GM18909 (cell line): Measurements from ENCODE around the gene REPS1.
A peak's percentile ranks its signal among the peaks of the same experiment; 100 is the strongest.
"Not testable (repeated sequence)": the region's sequence is repeated elsewhere in the genome, so short reads cannot be mapped to it uniquely, and the experiment has no call there.

Experiments
- ATAC-seq: cut with Tn5 transposase; IDR thresholded peaks from one replicate; pipeline ENCODE4 v1.9.1; 2021; ENCODE audit warnings: mild to moderate bottlenecking; ENCODE audit not compliant: unreplicated experiment, poor library complexity

REPS1 gene

DNA sequence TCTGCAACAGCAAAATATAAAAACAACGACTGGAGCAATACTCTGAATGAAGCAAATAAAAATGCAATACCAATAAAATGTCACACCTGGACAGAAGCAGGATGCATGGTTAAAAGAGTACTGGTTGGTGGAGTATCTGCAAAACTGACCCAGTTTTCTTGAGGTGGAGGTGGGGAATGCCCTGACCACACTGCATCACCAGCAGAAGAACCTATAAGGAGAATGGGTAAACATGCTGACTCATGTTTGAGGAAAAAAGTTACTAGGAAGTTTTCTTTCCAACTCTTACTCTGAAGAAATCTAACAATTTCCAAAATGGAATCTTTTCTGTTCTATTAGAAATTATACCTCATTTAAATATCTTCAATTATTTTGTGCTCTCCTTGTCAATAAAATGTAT lies 43.6 kb downstream of the REPS1 start:
- peak; percentile 59 for ATAC-seq

DNA sequence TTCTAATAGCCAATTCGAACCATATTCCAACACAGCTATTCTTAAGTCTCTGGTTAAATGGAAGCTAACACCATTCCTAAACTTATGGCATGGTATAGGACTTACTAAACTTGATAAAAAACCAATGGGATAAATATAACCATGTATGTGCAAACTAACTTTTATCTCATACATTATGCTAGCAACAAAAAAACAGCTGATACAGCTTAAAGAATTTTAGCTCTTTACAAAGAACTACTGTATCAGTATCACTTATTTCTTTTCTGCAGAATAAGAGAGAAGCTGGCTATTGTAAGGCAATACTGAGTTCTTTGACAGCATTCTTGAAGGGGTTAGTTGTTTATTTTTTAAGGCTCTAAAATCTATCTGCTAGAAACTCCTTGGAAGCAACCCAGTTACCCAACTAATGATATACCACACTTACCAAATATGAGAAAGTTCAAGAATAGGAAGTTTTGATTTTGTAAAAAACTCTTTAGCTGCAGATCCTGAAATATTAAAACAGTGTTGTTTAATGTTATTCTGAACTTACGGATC lies 44.9 kb downstream of the REPS1 start:
- no peak for ATAC-seq

DNA sequence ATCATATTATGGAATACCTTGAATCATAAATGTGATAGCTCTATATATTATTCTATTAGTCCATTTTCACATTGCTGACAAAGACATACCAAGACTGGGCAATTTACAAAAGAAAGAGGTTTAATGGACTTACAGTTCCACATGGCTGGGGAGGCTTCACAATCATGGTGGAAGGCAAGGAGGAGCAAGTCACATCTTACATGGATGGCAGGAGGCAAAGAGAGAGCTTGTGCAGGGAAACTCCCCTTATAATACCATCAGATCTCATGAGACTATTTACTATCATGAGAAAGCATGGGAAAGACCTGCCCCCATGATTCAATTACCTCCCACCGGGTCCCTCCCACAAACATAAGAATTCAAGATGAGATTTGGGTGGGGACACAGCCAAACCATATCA lies 51.2 kb downstream of the REPS1 start:
- not testable (repeated sequence) for ATAC-seq

DNA sequence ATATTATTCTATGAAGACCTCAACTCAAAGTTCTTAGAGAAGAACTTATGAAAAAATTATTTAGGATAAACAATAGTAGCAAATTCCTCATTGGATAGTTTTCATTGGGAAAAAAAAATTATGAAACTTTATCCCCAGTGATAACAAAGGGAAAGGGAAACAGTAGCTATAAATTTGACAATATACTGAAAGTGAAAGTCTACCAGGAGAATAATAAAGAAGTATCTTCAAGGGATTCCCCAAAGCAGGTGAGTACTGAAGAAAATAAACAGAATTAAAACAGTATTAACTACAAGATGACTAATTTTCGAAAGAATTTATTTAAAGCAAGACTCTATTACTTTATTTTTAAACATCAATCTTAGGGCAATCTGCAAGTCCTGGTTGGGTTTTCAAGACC lies 56.4 kb downstream of the REPS1 start:
- ATAC-seq: no peak

DNA sequence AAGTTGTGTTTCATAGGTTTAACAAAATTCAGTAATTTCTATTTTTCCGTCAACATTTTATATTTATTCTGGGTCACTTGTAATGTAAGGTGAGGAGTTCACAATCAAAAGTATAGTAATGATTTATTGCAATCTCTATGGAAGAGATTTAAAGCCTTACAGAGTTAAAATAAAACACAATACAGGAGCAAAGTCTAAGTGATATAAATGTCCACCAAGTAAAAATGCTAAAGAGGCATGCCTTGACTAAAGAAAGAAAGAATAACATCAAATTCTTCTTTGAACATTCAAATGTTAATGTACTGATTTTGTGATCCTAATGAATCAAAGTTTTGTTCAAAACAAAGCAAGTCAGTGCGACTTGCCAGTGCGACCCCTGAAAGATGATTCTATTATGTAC lies 61.5 kb downstream of the REPS1 start:
- no peak for ATAC-seq

DNA sequence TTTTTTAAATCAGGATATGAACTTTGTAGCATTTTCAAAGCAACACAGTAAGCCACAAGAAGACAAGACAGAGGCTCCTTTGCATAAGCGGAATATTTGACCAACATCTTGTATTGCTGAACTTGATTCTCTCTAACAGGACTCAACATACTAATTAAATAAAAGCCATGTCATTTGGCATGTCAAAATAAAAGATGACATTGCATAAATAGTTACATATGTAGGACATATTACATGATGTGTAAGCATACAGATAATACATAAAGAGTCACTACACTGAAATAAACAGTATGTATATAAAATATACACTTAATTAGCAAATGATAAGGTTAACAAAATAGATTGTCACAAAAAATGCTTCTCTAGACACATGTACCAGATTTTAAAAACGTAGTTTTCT lies 62.2 kb downstream of the REPS1 start:
- no peak for ATAC-seq

DNA sequence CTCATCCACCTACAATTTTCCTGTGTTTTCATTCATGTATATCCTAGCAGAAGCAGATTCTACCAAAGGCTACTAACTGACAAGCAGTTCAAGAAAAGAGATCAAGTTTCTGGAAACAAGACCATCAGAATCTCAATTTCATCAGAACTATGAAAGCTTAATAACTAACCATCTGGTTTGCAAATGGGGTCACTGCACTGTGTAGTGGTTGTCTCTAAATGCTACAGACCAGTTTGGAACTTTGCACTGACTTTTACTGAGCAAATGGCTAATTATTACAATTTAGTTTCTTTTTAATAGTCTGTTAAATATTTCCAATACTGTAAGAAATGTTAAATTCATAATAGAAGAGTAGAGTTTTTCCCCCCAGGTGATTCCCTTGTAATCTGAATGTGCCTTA lies 64.5 kb downstream of the REPS1 start:
- peak; percentile 73 for ATAC-seq

DNA sequence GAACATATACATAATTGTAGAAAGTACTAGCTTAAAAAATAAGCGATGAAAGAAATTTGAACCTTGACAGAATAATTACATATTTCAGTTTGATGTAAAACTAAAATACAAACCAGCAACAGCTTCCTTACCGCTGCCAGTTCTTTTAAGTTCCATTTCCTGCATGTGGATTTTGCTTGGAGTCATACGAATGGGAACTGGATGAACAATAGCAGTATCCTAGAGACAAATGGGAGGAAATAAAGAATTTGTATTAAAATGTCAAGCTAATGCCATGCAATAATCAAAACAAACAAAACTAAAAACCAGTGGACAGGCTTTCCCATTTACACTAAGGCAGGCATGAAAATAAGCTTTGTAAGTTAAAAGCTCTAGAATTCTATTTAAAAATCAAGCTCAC lies 67.1 kb downstream of the REPS1 start:
- no peak for ATAC-seq

DNA sequence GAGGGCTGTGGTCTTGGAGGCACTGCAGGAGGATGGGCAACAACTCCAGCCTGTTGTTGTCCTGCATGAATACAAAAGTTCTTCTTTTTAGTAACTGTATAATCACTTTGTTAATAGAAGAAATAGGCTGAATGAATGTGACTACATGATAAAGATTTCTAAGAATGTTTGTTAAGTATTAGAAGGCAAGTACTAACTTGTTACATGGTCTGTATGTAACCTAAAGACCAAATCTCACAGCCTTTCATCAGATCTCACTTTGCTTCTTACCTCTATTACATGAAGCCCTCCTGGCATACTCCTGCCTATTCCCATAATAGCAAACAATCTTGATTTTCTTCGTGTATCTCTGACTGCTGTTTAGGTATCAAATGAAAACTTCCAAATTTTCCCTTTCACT lies 73.4 kb downstream of the REPS1 start:
- ATAC-seq: no peak

DNA sequence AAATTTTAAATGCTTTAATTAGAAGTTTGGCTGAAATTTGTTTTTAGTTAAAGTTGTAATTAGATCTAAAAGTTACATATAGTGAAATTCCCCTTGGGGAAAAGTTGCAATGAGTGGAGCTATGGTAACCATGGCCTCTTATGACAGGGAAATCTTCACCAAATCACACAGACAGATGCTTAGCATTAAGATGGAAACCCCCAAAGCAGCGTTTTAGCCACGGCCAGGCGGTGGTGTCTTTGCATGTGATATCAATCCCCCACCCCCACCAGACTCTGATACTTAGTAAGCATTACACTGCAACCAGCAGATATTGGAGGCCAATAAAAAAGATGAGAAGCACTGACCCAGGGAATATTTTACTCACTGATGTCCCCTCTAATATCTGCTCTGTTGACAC lies 75.7 kb downstream of the REPS1 start:
- no peak for ATAC-seq

DNA sequence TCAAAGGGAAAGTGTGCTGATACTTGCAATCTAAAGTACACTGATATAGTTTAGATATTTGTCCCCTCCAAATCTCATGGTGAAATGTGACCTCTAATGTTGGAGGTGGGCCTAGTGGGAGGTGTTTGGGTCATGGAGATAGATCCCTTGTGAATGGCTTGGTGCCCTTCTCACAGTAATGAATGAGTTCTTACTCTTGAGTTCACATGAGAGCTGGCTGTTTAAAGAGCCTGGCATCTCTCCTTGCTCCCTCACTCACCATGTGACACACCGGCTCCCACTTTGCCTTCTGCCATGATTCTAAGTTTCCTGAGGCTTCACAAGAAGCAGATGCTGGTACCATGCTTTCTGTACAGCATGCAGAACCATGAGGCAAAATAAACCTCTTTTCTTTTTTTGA lies 78.1 kb downstream of the REPS1 start:
- no peak for ATAC-seq

DNA sequence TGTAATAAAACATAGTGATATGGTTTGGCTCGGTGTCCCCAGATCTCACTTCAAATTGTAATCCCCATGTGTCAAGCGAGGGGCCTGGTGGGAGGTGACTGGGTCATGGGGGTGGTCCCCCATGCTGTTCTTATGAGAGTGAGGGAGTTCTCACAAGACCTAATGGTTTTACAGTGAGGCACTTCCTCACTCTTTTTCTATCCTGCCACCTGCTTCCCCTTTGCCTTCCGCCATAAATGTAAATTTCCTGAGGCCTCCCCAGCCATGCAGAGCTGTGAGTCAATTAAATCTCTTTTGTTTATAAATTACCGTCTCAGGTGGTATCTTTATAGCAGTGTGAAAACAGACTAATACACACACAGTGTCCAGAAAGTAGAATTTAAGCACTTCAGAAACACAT lies 78.5 kb downstream of the REPS1 start:
- no peak for ATAC-seq

DNA sequence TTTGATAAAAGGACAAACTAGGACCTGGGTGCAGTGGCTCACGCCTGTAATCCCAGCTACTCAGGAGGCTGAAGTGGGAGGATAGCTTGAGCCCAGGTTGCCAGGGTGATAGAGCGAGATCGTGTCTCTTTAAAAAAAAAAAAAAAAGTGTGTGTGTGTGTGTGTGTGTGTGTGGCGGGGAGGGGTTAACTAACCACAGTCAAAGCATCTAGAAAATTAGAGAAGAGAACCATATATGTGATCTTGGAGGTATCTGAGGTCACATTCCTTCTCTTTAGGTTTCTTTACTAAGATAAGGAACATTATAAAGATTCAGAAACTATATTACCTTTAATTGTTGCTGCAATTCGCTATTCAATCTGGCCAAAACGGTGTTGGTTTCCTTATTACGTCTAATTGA lies 80.9 kb downstream of the REPS1 start:
- no peak for ATAC-seq

DNA sequence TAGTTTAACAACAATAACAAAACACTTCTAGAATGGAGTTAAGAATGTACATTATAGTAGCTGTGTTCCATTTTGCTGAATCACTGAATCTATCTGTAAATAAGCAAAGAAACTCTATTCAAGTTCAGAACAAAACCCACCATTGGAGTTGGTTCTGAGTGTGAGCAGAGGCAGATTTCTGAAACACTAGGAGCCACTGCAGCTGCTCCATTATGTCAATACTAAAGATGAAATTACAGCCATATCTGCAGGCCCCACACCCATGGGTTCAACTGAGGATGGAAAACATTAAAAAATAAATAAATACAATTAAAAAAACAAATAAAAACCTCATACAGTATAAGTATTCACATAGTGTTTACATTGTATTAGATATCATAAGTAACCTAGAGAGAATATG lies 91.0 kb downstream of the REPS1 start:
- no peak for ATAC-seq

DNA sequence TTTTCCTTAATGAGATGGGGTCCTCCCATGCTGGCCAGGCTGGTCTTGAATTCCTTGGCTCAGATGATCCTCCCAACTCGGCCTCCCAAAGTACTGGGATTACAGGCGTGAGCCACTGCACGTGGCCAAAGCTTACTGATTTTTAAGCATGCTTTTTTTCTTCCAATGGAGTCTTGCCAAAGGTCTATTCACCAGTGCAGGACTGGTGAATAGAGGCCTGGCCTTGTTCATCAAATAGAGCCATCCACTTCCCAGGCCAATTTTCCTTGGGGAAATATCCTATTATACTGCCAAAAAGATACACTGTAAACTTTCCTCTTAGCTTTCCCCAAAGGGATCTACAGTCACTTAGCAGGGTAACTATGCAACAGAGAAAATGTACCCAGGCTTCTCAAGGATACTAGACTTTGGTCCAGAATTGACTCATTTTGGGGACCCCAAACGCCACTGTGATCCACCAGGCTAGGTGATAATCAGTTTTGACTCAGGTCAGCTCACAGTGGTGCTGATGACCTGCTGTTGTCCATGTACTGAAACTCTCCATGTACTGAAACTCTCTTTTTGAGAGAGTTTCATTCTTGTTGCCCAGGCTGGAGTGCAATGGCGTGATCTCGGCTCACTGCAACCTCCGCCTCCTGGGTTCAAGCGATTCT lies 91.8 kb downstream of the REPS1 start:
- ATAC-seq: no peak

DNA sequence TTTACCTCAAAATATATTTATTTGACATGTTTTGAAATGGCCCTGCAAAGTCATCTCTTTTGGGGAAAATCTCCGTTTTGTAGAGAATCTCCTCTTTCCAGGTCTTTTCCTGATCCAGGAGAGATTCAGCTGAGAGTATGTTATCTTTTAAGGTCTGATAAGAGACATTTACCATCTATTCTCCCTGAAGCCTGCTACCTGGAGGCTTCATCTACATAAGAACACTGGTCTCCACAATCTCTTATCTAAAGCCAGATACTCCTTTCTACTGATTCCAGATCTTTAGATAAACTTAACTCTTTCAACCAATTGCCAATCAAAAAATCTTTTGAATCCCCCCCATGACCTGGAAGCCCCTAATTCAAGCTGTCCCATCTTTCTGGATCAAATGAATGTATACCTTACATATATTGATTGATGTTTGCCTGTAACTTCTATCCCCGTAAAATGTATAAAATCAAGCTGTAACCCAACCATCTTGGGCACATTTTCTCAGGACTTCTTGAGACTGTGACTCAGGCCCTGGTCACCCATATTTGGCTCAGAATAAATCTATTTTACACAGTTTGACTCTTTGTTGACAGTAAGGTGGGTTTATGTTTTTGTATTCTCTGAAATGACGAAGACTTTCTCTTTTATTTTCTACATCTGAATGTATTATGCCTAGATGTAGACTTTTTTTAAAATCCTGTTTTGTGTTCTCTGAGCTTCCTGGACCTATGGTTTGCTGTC lies 96.6 kb downstream of the REPS1 start:
- no peak for ATAC-seq

DNA sequence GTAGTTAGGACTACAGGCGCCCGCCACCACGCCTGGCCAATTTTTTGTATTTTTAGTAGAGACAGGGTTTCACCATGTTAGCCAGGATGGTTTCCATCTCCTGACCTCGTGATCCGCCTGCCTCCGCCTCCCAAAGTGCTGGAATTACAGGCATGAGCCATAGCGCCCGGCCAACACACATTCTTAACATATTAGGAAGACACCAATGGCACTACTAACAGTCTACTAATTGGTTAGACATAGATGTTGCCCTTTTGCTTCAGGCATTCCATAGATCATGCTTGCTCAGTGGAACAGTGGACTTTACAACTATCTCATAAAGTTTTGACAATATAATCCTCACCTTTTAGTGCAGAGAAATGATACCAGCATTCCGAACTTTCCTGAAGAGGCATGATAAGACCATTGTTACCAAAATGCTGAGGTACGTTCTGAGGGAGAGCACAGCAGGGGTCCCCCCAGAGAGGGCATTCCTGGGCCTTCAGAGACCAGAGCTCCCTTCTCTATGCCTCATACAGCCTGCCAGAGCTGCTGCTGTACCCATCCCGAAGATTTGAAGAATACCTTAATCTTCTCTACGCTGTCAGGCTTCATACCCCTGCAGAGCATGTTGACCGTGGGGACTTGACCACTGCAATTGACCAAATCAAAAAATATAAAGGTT lies 102.8 kb downstream of the REPS1 start:
- ATAC-seq: no peak

DNA sequence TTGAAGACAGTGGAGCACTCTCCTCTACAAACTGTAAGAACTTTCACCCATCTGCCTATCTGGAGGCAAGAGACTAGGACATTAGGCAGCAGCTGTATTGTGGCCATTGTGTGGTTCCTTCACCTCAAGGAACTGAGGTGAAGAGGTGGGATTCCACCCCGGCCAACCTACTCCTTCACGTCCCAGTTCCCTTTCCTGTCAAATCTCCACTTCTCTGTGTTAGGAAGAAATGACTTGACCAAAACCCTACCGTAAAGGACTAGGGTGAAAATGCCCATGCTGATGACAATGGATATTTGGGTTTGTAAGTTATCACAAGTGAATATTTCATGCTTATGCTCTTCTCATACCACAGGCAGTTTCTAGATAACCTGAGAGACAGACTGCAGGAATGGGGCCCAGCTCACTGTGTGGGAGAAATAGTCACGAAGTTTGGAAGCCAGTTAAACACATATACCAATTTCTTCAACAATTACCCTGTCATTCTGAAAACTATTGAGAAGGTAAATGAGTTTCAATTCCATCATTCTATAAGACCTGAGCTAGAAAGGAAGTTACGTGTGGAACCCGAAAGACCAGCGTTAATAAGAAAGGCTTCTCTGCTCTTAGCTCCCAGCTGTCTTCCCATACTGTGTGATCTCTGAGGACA lies 105.6 kb downstream of the REPS1 start:
- ATAC-seq: peak; percentile 80

DNA sequence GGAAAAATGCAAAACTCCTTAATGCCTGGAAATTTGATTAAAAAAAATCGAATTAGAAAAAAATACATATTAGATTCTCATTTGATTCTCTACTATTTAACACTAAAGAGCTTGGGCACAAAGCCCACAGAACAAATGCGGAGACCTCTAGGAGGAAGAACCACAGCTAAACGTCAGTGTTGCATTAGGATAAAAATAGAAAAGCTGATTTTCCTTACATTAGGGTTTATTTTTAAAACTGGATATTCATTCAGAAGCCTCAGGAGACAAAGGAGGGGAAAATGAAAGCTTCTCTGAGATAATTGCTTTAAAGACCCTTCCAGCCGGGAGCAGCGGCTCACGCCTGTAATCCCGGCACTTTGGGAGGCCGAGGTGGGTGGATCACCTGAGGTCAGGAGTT lies 114.9 kb downstream of the REPS1 start:
- ATAC-seq: no peak

DNA sequence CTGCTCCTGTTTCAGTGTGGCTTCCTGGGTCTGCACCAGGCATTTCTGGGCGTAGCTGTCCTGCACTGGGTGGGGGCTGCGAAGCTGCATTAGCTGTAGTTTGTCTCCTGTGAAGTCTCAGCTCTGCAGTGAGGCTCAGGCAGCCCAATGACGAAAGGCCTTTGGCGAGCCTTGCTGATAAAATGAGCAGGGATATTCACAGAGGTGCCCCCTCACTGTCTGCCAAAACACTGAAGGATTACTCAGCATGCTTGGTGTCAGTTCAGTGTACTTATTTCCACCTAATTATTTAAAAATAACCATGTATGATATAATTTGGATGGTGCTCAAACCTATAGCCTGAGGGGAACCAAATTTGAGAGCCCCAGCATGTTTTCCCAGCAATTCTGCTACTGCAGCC lies 118.7 kb downstream of the REPS1 start:
- ATAC-seq: no peak

DNA sequence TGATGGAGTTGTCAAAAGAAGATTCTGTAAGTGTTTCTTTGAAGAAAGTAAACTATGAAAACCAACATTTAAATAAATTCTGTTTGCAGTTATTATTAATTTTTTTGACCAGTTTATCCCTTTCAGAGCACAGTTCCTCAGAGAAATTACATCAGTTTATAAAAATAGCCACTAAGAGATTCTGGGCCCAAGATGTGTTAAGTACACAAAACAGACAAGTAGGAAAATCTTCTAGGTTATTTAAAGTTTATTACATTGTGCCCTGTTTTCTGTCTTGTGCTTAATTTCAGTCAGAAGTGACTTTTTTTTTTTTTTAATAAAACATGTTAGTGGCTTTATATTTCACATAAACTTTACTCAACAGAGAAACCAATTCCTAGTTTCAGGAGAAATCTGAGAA lies 119.9 kb downstream of the REPS1 start:
- ATAC-seq: no peak
